HG03175 (cell line): Measurements from ENCODE around the gene PPOX.

Experiments used
- ATAC-seq: cut with Tn5 transposase; IDR thresholded peaks from one replicate; pipeline ENCODE4 v1.9.1; 2021; ENCODE audit warnings: mild to moderate bottlenecking, moderate library complexity; ENCODE audit not compliant: unreplicated experiment

The PPOX gene

DNA sequence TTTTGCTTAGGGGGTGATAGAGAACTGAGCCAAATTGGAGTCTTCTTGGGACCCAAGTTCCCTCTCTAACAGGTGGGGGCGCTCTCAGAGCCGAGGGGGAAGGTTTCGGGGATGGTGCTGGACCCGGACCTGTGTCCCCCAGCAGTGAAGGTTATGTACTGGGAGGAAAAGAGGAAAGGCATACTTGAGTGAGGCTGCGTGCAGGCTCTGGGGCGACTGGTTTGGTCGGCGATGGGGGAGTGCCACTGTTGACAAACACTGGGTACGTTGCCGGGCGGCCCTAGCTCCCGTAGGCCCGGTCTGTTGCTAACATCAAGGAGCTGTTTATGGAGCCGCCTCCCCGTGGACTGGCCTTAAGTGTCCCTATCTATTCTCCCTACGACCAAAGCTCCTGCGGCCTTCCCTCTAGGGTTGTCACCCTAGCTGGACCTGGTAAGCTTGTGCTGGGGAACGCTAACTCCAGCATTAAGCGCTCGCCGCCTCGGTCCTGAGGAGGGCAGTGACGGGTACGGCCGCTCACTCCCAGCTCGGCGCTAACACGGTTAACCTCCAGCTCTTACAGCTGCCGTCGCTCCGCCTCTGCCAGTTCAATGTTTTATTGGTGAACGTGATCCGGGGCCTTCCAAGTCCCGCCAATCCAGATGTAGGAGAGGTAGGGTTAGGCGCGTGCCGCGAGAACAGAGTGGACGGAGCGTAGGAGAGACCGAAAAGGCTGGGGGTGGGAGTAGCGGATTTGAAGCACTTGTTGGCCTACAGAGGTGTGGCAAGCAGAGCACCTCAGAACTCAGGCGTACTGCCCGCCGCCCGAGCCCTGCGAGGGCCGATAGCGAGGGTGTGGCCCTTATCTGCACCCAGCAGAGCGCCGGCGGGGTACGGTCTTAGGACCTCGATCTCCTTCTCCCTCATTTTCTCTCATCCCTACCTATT, at the start of gene PPOX:
TSS of gene PPOX (plus strand) at position 685 of the 927 bp plus-strand sequence. CDS start 422 bp downstream, outside the sequence.
- ATAC-seq = peak; percentile 94

DNA sequence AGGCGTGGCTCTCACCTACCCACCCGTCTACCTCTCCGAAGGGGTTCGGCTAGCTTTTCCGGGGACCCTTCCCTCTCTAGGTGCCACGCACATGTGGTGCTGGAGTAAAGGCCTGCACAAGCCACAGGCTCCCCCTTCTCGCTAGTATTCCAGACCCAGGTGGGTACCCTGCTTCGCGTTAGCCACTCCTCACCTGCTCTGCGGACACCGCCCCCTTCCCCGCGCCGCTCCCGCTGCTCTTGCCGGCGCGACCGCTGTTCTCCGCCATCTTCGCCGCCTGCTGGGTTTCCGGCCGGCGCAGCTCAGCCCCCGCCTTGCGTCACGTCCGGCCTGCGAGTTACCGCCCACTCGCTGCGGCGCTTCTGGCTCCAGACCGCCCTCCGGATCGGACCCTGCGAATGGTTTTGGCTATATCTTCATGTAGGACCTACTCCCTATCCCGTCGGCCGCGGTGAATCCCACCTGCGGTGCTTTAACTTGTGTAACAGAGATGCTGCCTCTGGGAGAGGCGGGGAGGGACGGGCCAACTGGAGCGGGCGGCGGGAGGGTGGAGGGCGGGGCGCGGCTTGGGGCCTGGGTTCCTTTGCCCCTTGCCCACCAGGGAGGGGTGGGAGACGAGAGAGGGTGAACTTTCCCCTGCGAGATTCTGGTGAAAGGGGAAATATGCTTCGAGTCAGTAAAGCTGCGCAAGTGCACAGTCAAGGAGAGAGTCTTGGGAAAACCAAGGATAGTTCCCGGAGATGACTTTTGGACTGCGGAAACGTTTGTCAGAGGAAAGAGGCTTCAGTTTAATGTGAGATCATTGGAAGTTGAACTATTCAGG, 48.3 kb upstream of the PPOX start, which contains the start of the genes NIT1 and PFDN2:
TSS of gene NIT1 (plus strand) at position 347 of the 823 bp plus-strand sequence. CDS start at position 419, 72 bp downstream.
TSS of gene PFDN2 (minus strand) at position 279 of the 823 bp plus-strand sequence. CDS start at position 268, 11 bp downstream.
- ATAC-seq = peak; percentile 84

DNA sequence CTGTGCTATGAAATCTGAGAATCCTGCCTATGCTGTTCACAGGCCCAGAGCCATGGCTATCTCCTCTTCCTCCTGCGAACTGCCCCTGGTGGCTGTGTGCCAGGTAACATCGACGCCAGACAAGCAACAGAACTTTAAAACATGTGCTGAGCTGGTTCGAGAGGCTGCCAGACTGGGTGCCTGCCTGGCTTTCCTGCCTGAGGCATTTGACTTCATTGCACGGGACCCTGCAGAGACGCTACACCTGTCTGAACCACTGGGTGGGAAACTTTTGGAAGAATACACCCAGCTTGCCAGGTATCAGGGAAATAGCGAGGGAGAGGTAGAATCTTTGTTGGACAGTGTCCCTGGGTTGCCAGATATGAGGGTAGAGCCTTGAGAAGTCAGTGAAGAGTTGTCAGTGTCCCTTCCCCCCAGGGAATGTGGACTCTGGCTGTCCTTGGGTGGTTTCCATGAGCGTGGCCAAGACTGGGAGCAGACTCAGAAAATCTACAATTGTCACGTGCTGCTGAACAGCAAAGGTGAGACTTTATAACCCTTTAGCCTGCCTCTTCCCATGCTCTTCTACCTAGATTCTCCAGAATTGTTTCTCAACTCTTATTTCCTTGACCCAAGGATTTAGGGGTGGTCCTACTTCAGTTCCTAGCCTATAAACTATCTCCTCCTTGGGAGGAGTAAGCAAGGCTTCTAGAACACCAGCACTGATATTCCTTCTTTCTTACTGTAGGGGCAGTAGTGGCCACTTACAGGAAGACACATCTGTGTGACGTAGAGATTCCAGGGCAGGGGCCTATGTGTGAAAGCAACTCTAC, 46.9 kb upstream of the PPOX start:
- ATAC-seq = no peak

DNA sequence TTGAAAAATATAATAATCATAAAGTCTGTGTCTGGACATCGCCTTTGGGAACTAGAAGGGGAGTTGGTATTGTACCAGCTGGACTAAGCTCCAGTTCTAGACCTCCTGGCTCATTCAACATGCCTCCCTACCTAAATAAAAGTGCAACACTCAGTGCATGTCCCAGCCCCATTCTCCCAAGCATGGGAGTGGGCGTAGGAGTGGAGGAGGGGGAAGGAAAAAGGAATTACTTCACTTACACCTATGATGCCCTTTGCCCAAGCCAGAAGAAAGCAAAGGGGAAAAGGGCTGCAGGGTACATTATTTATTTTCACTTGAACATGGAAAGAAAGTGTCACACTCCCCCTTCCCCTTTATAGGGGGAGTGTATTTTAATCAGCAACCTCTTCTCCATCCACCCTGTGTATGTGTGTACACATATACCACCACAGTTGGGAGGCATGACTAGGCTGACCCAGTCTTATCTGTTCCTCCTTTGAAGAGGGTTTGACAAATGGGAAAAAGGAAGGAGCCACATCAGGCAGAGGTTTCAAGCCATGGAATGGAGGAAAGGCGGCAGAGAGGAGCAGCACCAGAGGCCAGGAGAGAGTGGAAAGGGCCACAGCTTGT, 45.1 kb upstream of the PPOX start:
- ATAC-seq = no peak

DNA sequence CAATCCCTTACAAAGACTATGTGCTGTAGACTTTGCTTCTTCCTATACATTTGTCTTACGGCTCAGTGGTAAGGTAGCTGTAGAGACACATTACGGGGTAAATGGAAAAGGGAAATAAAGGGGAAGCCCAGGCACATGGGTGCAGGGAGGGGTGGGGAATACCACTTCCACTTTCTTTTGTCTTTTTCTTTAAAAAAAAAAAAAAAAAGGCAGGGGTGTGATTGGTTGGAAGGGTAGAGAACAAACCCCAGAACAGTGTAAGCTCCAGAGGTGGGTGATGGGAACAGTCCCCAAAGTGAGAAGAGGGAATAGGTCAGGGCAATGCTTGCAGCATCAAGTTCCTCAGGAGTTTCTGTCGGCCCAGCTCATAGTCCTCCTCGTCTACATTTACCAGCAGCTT, 44.4 kb upstream of the PPOX start:
- no peak for ATAC-seq

DNA sequence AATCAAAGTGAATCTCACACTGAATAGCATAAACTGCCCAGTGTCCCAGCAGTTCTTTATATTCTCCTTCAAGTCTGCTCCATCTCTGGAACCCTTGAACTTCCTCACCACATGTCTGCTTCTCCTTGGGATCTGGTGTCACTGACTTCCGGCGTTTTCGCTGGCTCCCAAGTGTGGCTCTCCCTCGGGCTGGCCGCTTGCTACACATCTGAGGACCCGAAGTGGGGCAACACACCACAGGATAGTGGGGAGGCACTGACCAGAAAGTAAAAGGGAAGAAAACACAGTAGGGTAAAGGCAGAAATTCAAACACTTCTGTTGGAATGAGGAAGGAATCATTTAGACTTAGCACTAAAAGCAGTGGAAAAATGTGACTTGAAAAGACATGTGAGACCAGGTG, 43.3 kb upstream of the PPOX start:
- no peak for ATAC-seq

DNA sequence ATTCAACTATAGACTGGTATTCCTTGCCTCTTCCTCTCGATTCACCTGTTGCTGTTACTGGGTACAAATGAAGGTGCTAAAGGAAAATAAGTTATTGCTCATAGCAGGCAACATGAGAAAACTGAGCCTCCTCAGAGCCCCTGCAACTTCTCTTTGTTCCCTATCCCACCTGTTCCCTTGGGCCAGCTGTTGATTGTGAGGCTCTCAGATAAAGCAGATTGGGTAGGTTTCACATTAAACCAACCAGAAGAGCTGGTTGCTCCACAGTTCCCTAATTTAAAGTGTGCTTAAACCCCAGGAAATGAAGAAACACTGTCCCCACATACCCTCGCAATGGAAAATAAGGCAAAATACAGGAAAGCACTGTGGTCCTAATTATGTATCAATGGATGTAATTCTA, 38.6 kb upstream of the PPOX start:
- no peak for ATAC-seq

DNA sequence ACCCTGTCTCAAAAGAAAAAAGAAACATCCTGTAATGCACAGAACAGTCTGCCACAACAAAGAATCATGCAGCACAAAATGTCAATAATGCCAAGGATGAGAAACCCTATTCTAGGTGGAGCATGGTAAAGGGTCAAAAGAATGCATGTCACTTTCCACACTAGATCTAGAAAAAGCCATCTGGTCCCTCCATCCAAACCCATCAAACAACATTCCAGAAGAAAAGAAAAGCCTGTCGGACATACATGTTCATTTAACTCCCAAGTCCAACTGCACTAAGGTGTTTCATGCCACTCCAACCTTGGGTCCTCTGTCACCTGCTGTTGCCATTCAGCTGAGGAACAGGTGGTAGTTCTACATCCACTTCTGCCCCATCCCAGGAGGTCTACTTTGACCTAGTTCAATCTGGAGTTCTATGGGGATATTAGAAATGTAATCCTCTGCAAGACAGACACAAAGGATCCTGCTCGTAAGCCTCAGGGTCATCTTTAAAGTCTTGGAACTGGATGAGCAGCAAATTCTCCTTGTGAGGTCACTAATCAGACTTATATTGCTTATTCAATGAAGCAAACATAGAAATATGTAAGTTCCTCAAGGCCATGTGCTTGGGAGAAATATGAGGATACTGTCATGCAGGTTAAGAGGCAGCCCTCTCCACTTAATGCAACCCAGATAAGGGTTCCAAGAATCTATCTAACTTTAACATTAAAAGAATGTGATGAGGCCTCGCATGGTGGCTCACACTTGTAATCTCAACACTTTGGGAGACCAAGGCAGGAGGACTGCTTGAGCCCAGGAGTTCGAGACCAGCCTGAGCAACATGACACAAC, 37.4 kb upstream of the PPOX start:
- no peak for ATAC-seq

DNA sequence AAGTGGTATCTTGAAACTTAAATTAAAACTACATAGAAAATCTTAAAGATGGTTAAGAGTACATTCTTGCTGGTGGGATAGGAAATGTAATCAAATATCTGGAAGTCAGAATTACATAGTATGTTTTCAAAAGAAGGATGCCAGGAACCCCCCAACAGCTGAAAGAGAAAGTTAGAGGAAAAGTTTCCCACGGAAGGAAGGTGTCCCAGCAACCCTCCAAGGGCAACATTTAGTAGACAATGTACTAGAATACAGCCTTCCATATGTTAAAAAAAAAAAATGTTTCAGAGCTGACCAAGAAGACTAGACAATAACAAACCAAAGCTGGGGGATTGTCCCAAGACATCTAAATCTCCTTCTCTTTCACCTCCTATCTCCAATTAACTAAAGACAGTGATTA, 36.0 kb upstream of the PPOX start:
- no peak for ATAC-seq

DNA sequence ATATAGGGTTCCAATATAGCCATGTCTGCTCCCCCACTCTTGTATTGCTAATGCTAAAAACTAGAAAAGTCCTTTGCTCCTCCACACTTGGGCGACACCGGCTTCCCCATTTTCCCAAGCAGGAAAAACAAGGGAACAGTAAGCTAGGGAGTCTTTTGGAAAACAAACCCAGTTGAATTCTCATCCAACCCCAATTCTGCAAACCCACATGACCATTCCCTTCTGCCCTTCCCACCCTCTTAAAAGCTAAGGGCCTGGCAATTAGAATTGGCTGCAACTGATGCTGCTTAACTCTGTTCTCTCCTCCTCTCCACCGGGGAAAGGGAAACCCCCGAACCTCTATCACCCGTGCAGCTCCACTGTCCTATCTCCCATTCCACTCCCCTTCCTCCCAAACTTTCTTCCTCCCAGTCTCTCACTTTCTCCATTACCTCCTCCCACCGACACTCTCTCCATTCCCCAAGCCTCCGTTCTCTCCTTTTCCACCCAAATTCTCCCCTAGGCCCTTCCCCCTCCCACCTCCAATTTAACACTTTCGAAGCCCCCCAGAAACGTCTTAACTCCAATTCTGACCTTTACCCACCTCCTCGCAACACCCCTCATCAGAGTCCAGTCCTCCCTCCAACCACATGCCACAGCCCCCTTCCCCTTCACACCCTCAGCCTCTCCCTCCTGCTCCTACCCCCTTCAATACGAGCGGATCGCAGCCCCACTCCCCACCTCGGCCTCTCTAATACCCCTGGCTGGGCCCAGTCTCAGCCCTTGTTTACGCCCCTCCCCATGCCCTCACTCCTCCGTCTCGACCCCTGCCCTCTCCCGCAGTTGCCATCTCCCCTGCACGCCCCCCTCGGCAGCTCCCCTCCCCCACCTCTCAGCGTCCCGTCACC, 34.5 kb upstream of the PPOX start:
- peak; percentile 3 for ATAC-seq

DNA sequence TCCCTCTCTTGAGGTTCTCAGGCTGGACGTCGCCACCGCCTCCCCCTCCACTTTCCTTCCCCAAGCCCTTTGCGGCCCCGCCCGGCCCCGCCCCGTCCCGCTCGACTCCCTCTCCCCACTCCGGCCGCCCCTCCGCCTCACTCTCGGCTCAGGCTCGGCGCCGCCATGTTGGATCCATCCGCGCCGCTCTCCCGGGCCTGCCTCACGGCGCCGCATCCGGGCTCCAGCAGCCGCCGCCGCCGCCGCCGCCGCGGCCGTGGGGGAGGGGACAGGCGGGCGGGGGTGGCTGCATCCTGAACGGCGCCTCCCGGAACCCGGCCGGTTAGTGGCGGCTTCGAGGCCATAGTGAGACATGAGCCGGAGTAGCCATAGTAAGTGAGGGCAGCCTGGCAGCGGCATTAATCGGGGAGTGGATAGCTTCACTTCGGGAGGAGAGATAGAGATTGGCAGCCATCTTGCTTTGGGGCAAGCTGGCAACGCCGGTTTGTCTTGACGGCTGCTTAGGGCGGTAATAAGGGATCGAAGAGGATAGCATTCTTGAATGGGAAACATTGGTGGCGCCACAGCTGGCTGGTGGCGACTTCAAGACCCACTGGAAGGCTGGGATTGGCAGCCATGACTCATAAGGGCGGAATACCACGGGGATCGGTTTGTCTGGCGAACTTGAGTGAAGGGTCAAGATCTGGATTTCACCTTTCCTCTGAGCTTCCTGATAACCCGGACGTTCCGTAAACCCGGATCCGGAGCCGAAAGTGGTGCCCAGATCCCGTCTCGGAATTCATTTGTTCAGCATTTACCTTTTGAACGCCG, 33.6 kb upstream of the PPOX start, which contains the start of gene DEDD:
TSS of gene DEDD (minus strand) at position 258 of the 810 bp plus-strand sequence. CDS start 8,205 bp downstream, outside the sequence.
- peak; percentile 96 for ATAC-seq

DNA sequence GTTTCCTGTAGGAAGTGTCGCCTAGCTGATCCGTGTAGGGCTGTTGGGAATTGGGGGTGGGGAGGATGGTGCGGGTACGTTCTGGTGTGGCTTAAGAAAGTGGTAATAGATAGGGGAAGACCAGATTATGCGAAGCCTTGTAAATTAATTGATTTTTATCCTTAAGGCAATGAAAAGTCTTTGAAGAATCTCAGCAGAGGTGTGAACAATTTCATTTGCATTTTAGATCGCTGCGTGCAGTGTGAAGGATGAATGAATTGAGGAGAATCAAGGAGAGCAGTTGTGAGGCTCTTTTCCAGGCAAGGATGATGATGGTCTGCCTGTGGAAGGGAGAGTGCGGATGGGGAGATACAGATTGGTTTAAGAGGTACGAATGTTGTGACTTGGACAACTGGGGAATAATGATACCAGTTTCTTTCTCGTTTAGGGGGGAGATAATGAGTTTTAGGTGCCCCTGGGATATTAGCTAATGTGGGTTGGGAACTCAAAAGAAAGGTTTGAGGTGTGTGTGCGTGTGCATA, 32.9 kb upstream of the PPOX start:
- peak; percentile 3 for ATAC-seq

DNA sequence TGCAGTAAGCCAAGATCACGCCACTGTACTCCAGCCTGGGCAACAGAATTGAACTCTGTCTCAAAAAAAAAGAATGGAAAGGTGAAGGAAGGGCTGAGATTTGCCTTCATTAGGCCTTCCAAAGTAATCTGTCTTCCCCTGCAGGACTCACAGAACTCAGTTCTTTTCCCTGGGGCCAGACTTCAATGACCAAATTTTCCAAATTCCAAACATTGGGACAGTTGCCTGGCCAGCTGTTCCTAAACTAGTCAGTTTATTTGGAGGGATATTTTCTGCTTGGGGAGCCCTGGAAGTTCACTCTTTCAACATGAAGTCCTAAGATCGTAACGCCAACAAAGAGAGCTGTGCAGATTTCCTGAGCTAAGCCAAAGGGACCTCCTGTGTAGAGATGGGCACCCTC, 28.3 kb upstream of the PPOX start:
- ATAC-seq = no peak

DNA sequence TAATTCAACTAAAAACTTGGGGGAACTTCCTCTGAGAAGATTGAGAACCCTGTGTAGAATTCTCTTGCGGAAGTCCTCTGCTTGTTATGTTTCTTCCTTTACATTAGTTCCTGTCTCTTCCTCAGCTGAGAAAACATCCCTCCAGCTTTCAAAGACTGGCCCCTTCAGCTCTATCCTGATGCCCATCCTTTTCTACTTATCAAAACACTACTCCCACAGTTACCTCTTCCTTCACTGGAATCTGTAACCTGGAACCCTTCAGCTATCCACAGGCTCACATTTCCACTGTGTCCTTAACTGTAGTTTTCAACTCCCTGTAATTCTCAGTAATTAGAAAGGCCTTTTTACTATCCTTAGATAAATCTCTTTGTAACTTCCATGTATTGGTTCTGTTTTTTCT, 27.8 kb upstream of the PPOX start:
- no peak for ATAC-seq

DNA sequence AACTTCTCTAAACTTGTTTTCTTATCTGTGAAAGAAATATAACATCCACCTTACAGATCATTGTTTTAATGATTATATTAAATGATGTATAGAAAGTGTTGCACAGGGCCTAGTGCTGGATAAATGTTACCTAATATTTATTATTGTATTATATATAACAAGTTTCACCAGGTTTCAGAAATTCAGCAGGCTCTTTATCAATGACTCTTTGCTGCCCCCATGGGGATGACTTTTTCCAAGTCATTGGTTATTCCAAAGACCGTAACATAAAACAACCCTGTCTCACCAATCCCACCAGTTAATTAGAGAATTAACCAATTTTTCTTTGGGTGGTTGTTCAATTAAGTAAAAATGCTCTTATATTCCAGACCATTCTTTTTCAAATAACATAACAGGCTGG, 26.5 kb upstream of the PPOX start:
- ATAC-seq = no peak

DNA sequence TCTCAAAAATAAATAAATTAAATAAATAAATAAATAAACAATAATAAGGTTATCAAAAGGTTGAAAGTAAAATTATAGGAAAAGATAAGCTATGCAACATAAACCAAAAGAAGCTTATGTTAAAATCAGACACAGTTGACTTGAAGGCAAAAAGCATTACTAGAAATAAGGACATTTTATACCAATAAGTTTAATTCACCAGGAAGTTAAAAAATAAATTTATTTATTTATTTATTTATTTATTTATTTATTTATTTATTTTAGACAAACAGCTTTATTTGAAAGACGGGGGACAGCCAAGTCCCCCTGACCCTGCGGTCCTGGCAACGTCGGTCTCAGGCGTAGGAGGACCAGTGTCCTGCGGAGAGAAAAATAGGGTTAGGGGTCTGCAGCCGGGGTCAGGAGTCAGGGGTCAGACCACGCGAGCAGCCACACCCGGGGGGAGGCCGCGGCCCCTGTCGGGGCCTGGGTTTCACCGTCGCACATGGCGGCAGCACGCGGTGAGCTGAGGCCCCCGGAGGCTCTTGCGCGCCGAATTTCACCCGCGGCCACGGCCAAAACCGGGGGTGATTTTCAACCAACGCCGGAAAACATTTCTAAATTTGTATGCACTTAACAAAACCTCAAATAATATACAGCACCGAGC, 25.3 kb upstream of the PPOX start:
- no peak for ATAC-seq

DNA sequence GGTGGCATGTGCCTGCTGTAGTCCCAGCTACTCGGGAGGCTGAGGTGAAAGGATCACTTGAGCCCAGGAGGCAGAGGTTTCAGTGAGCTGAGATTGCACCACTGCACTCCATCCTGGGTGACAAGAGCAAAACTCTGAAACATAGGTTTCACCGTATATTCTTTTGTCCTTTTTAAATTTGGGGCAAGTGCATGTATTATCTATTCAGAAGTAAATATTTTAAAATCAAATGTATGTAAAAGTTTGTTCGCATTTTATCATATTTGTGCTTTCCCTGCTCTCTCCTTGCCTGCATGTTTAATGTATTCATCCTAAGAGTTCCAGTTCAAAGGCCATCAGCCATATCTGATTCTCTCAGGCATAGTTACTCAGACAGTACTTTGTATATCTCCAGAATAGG, 20.4 kb upstream of the PPOX start:
- no peak for ATAC-seq
